IMR-90 (cell line): Measurements from ENCODE around the gene KCNJ6. TPM values are rescaled to one million over a fixed set of nuclear protein-coding genes. Genes with fewer than 3 reads are reported as not detected.

Source experiments
- ATAC-seq: fragments of 200-7000 bp; cut with Tn5 transposase; 2 replicates; pipeline ENCODE4 v1.9.1; 2020; ENCODE audit warnings: low read depth, mild to moderate bottlenecking, moderate library complexity
- BruUV-seq: library from RNA; stranded (reverse); fragments of 400-500 nt; replicated peaks from 2 replicates; lab custom pipeline; 2021; lab: Mats Ljungman, UMichigan
- CTCF ChIA-PET: fragments of 300-600 bp; formaldehyde crosslinking; extraction: SDS; loops from one replicate; lab custom pipeline; 2021; ENCODE audit warnings: antibody characterized with exemption; lab: Yijun Ruan, JAX
- POLR2A ChIA-PET: fragments of 300-600 bp; sonication (Branson Sonifier 250); formaldehyde crosslinking; loops from one replicate; lab custom pipeline; 2022; ENCODE audit warnings: antibody characterized with exemption; ENCODE audit not compliant: unreplicated experiment; lab: Charles Lee
- DNase-seq: peaks from one replicate; pipeline ENCODE4 v3.0.0; 2013
- H2AFZ ChIP-seq: replicated peaks from 2 replicates; pipeline ENCODE3; 2013; ENCODE audit warnings: low read length, mild to moderate bottlenecking; ENCODE audit not compliant: poor library complexity
- H2AK5ac ChIP-seq: 2 replicates; pipeline ENCODE4 v1.6.1; 2013; ENCODE audit warnings: low read depth, low read length, inconsistent platforms
- H2AK9ac ChIP-seq: replicated peaks from 2 replicates; pipeline ENCODE3; 2013; ENCODE audit warnings: mild to moderate bottlenecking, low read depth, low read length, moderate library complexity; ENCODE audit not compliant: poor library complexity
- H2BK120ac ChIP-seq: 2 replicates; pipeline ENCODE4 v1.6.1; 2013; ENCODE audit warnings: low read depth, low read length, inconsistent platforms
- H2BK15ac ChIP-seq: 3 replicates; pipeline ENCODE4 v1.6.1; 2013; ENCODE audit warnings: low read depth, low read length, inconsistent platforms
- H2BK20ac ChIP-seq: 2 replicates; pipeline ENCODE4 v1.6.1; 2013; ENCODE audit warnings: low read depth, mild to moderate bottlenecking, inconsistent platforms, low read length, moderate library complexity
- H2BK5ac ChIP-seq: 2 replicates; pipeline ENCODE4 v1.6.1; 2013; ENCODE audit warnings: mild to moderate bottlenecking, low read depth, low read length, inconsistent platforms; ENCODE audit not compliant: poor library complexity, severe bottlenecking
- H3K14ac ChIP-seq: replicated peaks from 2 replicates; pipeline ENCODE4 v1.6.1; 2013; ENCODE audit warnings: low read depth, low read length, inconsistent platforms
- H3K18ac ChIP-seq: 2 replicates; pipeline ENCODE4 v1.6.1; 2013; ENCODE audit warnings: low read depth, low read length, control low read depth
- H3K23ac ChIP-seq: 2 replicates; pipeline ENCODE4 v1.6.1; 2013; ENCODE audit warnings: low read depth, low read length, inconsistent platforms
- H3K27ac ChIP-seq: 2 replicates; pipeline ENCODE4 v1.5.1; 2013; ENCODE audit warnings: mild to moderate bottlenecking, control low read depth, low read length; ENCODE audit not compliant: insufficient read depth
- H3K27me3 ChIP-seq: 2 replicates; pipeline ENCODE4 v1.6.1; 2013; ENCODE audit warnings: low read length; ENCODE audit not compliant: control insufficient read depth, insufficient read depth
- H3K36me3 ChIP-seq: 2 replicates; pipeline ENCODE4 v1.6.1; 2013; ENCODE audit warnings: low read length, mixed read lengths; ENCODE audit not compliant: control insufficient read depth, insufficient read depth
- H3K4ac ChIP-seq: 2 replicates; pipeline ENCODE4 v1.6.1; 2013; ENCODE audit warnings: low read depth, low read length, inconsistent platforms
- H3K4me1 ChIP-seq: 2 replicates; pipeline ENCODE4 v1.6.1; 2013; ENCODE audit warnings: low read length, mixed read lengths; ENCODE audit not compliant: control insufficient read depth, insufficient read depth
- H3K4me2 ChIP-seq: 2 replicates; pipeline ENCODE4 v1.6.1; 2013; ENCODE audit warnings: low read depth, mild to moderate bottlenecking, control low read depth, low read length, moderate library complexity
- H3K4me3 ChIP-seq: 2 replicates; pipeline ENCODE4 v1.5.1; 2013; ENCODE audit warnings: low read depth, mild to moderate bottlenecking, control low read depth, low read length, moderate library complexity; ENCODE audit not compliant: insufficient read depth
- H3K56ac ChIP-seq: 2 replicates; pipeline ENCODE4 v1.6.1; 2013; ENCODE audit warnings: low read length, inconsistent platforms; ENCODE audit not compliant: insufficient read depth; ENCODE audit errors: extremely low read depth
- H3K79me1 ChIP-seq, 2 experiments: 2 replicates each; pipeline ENCODE4 v1.6.1; 2013; ENCODE audit warnings: low read length in 2 of 2, inconsistent platforms in 1 of 2, low read depth in 1 of 2
- H3K9ac ChIP-seq: 2 replicates; pipeline ENCODE4 v1.6.1; 2013; ENCODE audit warnings: low read depth, low read length, control low read depth
- H3K9me1 ChIP-seq: 2 replicates; pipeline ENCODE4 v1.6.1; 2013; ENCODE audit warnings: low read length, inconsistent platforms; ENCODE audit not compliant: insufficient read depth
- H3K9me3 ChIP-seq: 2 replicates; pipeline ENCODE4 v1.6.1; 2013; ENCODE audit warnings: low read length; ENCODE audit not compliant: control insufficient read depth, insufficient read depth
- H4K20me1 ChIP-seq: 2 replicates; pipeline ENCODE4 v1.6.1; 2013; ENCODE audit warnings: low read length, inconsistent platforms; ENCODE audit not compliant: insufficient read depth
- H4K5ac ChIP-seq: 2 replicates; pipeline ENCODE4 v1.6.1; 2013; ENCODE audit warnings: mild to moderate bottlenecking, low read depth, low read length, control low read depth
- H4K8ac ChIP-seq, 2 experiments: 2 replicates each; pipeline ENCODE4 v1.6.1; 2013; ENCODE audit warnings: low read depth in 2 of 2, low read length in 2 of 2, control low read depth in 1 of 2, inconsistent platforms in 1 of 2
- H4K91ac ChIP-seq: 2 replicates; pipeline ENCODE4 v1.6.1; 2013; ENCODE audit warnings: low read depth, low read length, inconsistent platforms; ENCODE audit not compliant: insufficient read depth
- FOS ChIP-seq: fragments of 150-350 bp; IDR thresholded peaks from 2 replicates; pipeline ENCODE4 v1.6.1; 2016; ENCODE audit warnings: low read depth, low read length
- RFX5 ChIP-seq: IDR thresholded peaks from 2 replicates; pipeline ENCODE4 v1.8.0; 2012; ENCODE audit warnings: low read depth, mild to moderate bottlenecking, low read length, moderate library complexity
- SMC3 ChIP-seq: fragments of 150-350 bp; IDR thresholded peaks from 2 replicates; pipeline ENCODE4 v1.6.1; 2016; ENCODE audit warnings: low read depth, mild to moderate bottlenecking, antibody characterized with exemption, low read length, moderate library complexity
- WGBS, 2 experiments: methylation state at CpG; one replicate each; pipeline versions ENCODE4 v1.1.5 to v1.1.7; 2013; ENCODE audit warnings: missing lambda C conversion rate in 2 of 2; ENCODE audit not compliant: insufficient read length in 1 of 2; ENCODE audit errors: extremely low coverage in 2 of 2; 5-methylcytosine and 5-hydroxymethylcytosine counted together
- dilution Hi-C: fragments of 300-500 bp; cut with HindIII; formaldehyde crosslinking; loops from one replicate; pipeline ENCODE4 v1.14.3; 2018; ENCODE audit warnings: low sequenced_read_pairs; ENCODE audit not compliant: unreplicated experiment
- in situ Hi-C: fragments of 300-500 bp; cut with MboI; formaldehyde crosslinking; loops from 3 replicates; pipeline ENCODE4 v1.14.3; 2019; ENCODE audit warnings: low sequenced_read_pairs, inconsistent platforms, mixed read lengths
- intact Hi-C: fragments of 100-400 bp; cut with micrococcal nuclease; formaldehyde crosslinking; loops from 2 replicates; pipeline ENCODE4 v1.10.0; 2022
- polyA plus RNA-seq, 3 experiments: library from polyadenylated mRNA; depleted of rRNA; stranded (reverse); fragments of >200 nt; gene quantifications; 2 replicates each; pipeline ENCODE4 v1.2.3, GENCODE V29; 2012; ENCODE audit warnings: low replicate concordance in 1 of 3
- total RNA-seq: library from RNA; depleted of rRNA; stranded (reverse); fragments of >200 nt; gene quantifications from 2 replicates; pipeline ENCODE4 v1.2.3, GENCODE V29; 2012
- TF ChIP-seq, protein P1 (sequence below): fragments of 150-350 bp; IDR thresholded peaks from 2 replicates; pipeline ENCODE4 v1.6.1; 2016; ENCODE audit warnings: low read depth, mild to moderate bottlenecking, low read length, moderate library complexity, borderline replicate concordance
- TF ChIP-seq, protein P2 (sequence below): conservative IDR thresholded peaks from 2 replicates; pipeline ENCODE4 v1.5.1; 2012; ENCODE audit warnings: mild to moderate bottlenecking, low read depth, low read length, improper control_type of control experiment

KCNJ6 gene
- total and polyA plus RNA-seq, 2 of the 4 experiments (the other 2 are of a cell fraction) = under 0.01 to 0.02 TPM

DNA sequence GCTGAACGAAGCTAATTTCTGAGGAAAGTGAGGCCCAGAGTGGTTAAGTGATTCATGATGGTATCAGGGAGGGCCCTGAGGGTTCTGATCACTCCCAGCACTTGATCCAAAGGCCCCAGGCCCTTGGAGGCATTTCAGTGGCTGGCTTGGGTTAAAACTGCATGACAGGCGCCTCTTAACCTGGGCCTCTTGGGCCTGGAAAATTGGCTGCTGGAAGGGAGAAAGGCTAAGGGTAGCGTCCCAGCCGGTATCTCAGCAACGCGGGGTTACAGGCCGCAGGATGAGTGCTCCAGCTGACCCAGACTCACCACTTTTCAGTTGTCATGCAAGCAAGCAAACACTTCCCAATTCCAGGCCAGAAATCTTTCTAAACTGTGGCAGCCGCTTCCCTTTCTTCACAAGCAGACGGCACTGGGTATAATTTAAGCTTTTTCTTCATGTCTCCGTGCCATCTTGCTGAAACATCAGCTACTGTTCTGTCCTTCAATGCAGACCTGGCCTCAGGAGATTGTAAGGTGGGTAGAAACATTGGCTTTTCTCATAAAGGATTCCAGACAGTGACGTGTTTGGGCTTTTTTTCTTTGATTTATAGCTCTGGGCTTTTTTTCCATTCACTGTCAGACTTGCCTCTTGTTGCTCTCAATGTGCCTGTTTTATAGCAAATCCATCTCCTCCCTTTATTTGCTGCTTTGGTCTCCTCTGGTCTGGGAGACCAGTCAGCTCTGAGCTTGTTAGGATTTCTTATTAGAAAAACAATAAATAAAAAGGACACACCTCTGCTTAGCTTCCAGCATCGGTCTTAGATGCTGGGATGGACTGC lies 229.1 kb downstream of the KCNJ6 start (continued):
- TF ChIP-seq, protein P1, sequence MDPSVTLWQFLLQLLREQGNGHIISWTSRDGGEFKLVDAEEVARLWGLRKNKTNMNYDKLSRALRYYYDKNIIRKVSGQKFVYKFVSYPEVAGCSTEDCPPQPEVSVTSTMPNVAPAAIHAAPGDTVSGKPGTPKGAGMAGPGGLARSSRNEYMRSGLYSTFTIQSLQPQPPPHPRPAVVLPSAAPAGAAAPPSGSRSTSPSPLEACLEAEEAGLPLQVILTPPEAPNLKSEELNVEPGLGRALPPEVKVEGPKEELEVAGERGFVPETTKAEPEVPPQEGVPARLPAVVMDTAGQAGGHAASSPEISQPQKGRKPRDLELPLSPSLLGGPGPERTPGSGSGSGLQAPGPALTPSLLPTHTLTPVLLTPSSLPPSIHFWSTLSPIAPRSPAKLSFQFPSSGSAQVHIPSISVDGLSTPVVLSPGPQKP = no peak

DNA sequence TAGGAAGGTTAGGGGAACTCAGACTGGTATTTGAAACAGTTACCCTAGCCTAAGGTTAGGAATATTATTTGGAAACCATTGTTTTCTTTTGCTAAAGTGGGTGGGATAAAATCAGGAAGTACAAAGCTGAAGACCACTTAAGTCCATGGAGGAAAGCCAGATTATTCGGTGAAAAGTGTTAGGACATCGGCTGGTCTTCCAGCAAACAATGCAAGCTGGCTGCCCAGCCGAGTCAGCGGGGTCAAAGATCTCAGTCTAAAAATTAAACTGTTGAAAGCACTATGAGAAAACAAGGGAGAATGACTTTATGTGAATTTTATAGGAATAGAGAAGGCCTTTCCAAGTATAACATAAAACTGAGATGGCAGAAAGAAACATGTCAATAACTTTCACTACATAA lies 231.7 kb downstream of the KCNJ6 start:
- dilution Hi-C loops = no loop called here
- no peak overlapping the region for H3K4me2 ChIP-seq
- intact Hi-C loops = no loop called here

More for the DNA sequence above, 231.7 kb downstream of the KCNJ6 start:
- BruUV-seq = no TSS peak
- Histone ChIP-seq H2AFZ (no peak overlapping the region), H3K9me1 (no peaks in the 10 kb centered on the region), H4K20me1 (no peaks in the 10 kb centered on the region), H4K5ac (no peak overlapping the region), H3K18ac (no peak overlapping the region), H4K91ac (no peak overlapping the region), H3K36me3 (no peaks in the 10 kb centered on the region), H3K9me3 (no peaks in the 10 kb centered on the region), H3K27ac (no peak overlapping the region), H2BK120ac (no peak overlapping the region), H3K27me3 (peaks cover 16% of the 10 kb centered on the region), H3K4me1 (no peaks in the 10 kb centered on the region), H2BK20ac (no peak overlapping the region), H2BK15ac (no peak overlapping the region), H3K56ac (no peak overlapping the region), H2AK9ac (no peak overlapping the region), H3K23ac (no peak overlapping the region), H3K4me3 (no peak overlapping the region), H3K79me1 (no peaks in the 10 kb centered on the region), H3K4ac (no peak overlapping the region), H2BK5ac (no peak overlapping the region), H3K9ac (no peak overlapping the region), H4K8ac (no peak overlapping the region), H2AK5ac (no peak overlapping the region), H3K14ac (no peak overlapping the region)
- in situ Hi-C loops = no loop called here
- ATAC-seq (no peak), DNase-seq (no peak)
- CTCF ChIA-PET = no interaction called here
- no CpG with 5 or more reads among the region's 4 CpGs for WGBS, 2 experiments
- POLR2A ChIA-PET = no interaction called here
- TF ChIP-seq SMC3 (no peak), RFX5 (no peak), FOS (no peak)
- TF ChIP-seq, protein P2, sequence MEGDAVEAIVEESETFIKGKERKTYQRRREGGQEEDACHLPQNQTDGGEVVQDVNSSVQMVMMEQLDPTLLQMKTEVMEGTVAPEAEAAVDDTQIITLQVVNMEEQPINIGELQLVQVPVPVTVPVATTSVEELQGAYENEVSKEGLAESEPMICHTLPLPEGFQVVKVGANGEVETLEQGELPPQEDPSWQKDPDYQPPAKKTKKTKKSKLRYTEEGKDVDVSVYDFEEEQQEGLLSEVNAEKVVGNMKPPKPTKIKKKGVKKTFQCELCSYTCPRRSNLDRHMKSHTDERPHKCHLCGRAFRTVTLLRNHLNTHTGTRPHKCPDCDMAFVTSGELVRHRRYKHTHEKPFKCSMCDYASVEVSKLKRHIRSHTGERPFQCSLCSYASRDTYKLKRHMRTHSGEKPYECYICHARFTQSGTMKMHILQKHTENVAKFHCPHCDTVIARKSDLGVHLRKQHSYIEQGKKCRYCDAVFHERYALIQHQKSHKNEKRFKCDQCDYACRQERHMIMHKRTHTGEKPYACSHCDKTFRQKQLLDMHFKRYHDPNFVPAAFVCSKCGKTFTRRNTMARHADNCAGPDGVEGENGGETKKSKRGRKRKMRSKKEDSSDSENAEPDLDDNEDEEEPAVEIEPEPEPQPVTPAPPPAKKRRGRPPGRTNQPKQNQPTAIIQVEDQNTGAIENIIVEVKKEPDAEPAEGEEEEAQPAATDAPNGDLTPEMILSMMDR = no peak
- TF ChIP-seq, protein P1 = no peak
